ENCODE data around the gene DCP1B. TPM values are rescaled to one million over a fixed set of nuclear protein-coding genes. Genes with fewer than 3 reads are reported as not detected.

Gene DCP1B
- polyA plus RNA-seq, 2 of the 4 experiments (the other 2 are of a cell fraction) = 7.7 to 19.2 TPM

GRCh38 chr12:1992732-1993131 lies 11.5 kb downstream of the DCP1B start:
- WGBS (ENCODE audit: missing lambda C conversion rate) = 92% methylated on average over 3 of the region's 3 CpGs

GRCh38 chr12:1989111-1989510 lies 15.1 kb downstream of the DCP1B start:
- FAIRE-seq = no peak
- no peak for DNase-seq (ENCODE audit: low read depth in 1 of 2, low spot score in 1 of 2)
- H3K4me2 ChIP-seq = no peak overlapping the region
- ChIA-PET POLR2A (no interaction called here), CTCF (no interaction called here)
- no peak for ATAC-seq
- TF ChIP-seq SMC3 (IDR thresholded peaks at IDR 0.05) (no peak), RFX5 (IDR thresholded peaks at IDR 0.05) (no peak)
- peaks cover 11% of the 10 kb centered on the region; the same call in 2 of the 3 replicates for H3K4me1 ChIP-seq
- no peak overlapping the region for H3K27ac ChIP-seq
- no peak overlapping the region for H3K4me3 ChIP-seq
- WGBS (ENCODE audit: missing lambda C conversion rate) = 95% methylated on average over 4 of the region's 4 CpGs
- peaks cover 26% of the 10 kb centered on the region for H3K9me3 ChIP-seq

More at GRCh38 chr12:1992732-1993131, 11.5 kb downstream of the DCP1B start:
- Histone ChIP-seq H3K4me1 (peaks cover 17% of the 10 kb centered on the region; the same call in 2 of the 3 replicates), H3K27ac (no peak overlapping the region), H3K9me3 (no peaks in the 10 kb centered on the region), H3K4me3 (no peak overlapping the region), H3K4me2 (no peak overlapping the region)
- TF ChIP-seq HOXB5 (CRISPR knock-in tag; IDR thresholded peaks at IDR 0.05) (no peak), JUN (IDR thresholded peaks at IDR 0.05) (no peak), ATOH8 (CRISPR knock-in tag; IDR thresholded peaks at IDR 0.05; ENCODE audit: low read depth) (no peak)
- TF ChIP-seq, protein P1, sequence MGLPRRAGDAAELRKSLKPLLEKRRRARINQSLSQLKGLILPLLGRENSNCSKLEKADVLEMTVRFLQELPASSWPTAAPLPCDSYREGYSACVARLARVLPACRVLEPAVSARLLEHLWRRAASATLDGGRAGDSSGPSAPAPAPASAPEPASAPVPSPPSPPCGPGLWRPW (IDR thresholded peaks at IDR 0.05) = no peak
- ChIA-PET CTCF (interaction anchor here (1.0 kb wide), 1 partner anchor 196 kb away, joined by 3 read pairs; no protein-coding TSS in a partner anchor), POLR2A (interaction anchor here (0.9 kb wide), 1 partner anchor 12 kb away, joined by 3 read pairs; the partner anchor contains the start of gene DCP1B)
- DNase-seq (ENCODE audit: low read depth in 1 of 2, low spot score in 1 of 2) (no peak), ATAC-seq (no peak), FAIRE-seq (no peak)

GRCh38 chr12:1984759-1985158 lies 19.5 kb downstream of the DCP1B start:
- ChIA-PET CTCF (interaction anchor here (0.7 kb wide), 1 partner anchor 1226 kb away, joined by 4 read pairs; no protein-coding TSS in a partner anchor), POLR2A (no interaction called here)
- DNase-seq (ENCODE audit: low read depth in 1 of 2, low spot score in 1 of 2) (no peak), ATAC-seq (no peak), FAIRE-seq (no peak)
- H3K4me3 ChIP-seq = no peak overlapping the region
- H3K27ac ChIP-seq = no peak overlapping the region
- no peak overlapping the region for H3K4me2 ChIP-seq
- H3K4me1 ChIP-seq = no peaks in the 10 kb centered on the region
- no peak for TF ChIP-seq RFX5 (IDR thresholded peaks at IDR 0.05)
- TF ChIP-seq TP53 (CRISPR knock-in tag; IDR thresholded peaks at IDR 0.05) = no peak
- no peak for TF ChIP-seq MYC (IDR thresholded peaks at IDR 0.05; ENCODE audit: borderline replicate concordance, low read length)
- no peak for TF ChIP-seq CTCF (IDR thresholded peaks at IDR 0.05)
- TF ChIP-seq HDAC2 (IDR thresholded peaks at IDR 0.05) = no peak
- TF ChIP-seq, protein P2, sequence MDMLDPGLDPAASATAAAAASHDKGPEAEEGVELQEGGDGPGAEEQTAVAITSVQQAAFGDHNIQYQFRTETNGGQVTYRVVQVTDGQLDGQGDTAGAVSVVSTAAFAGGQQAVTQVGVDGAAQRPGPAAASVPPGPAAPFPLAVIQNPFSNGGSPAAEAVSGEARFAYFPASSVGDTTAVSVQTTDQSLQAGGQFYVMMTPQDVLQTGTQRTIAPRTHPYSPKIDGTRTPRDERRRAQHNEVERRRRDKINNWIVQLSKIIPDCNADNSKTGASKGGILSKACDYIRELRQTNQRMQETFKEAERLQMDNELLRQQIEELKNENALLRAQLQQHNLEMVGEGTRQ (IDR thresholded peaks at IDR 0.05) = no peak
- no peak for TF ChIP-seq CHD2 (IDR thresholded peaks at IDR 0.05; ENCODE audit: low read length, partially characterized antibody)
- TF ChIP-seq ZC3H11A (IDR thresholded peaks at IDR 0.05) = no peak
- no peak for TF ChIP-seq MAFK (IDR thresholded peaks at IDR 0.05; ENCODE audit: partially characterized antibody)
- no peak for TF ChIP-seq NFE2L2 (conservative IDR thresholded peaks at IDR 0.05; ENCODE audit: low read length)
- TF ChIP-seq EP300 (IDR thresholded peaks at IDR 0.05) = no peak
- TF ChIP-seq CBX8 (IDR thresholded peaks at IDR 0.05) = no peak
- TF ChIP-seq HOXB13 (CRISPR knock-in tag; IDR thresholded peaks at IDR 0.05; ENCODE audit: low read depth) = no peak
- peaks cover 31% of the 10 kb centered on the region for H3K9me3 ChIP-seq

DNA sequence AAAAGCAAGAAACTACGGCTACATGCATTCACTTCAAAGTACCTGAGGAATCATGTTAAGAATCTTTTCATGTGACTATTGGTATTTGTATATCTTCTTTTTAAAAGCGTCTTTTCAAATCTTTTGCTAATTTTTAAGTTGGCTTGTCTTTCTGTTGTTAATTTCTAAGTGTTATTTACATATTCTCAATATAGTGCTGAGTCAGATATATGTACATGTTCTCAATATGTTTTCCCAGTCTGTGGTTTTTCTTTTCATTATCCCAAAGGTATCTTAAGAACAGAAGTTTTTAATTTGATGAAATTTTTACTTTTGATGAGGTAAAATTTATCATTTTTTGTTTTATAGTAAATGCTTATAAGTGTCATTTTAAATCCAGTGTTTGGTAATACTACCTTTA lies 24.0 kb downstream of the DCP1B start:
- ATAC-seq = no peak
- whole genome bisulfite sequencing (ENCODE audit: missing lambda C conversion rate) = 90% methylated on average over 2 of the region's 2 CpGs
- H3K9me3 ChIP-seq = peaks cover 17% of the 10 kb centered on the region
- H3K27ac ChIP-seq = no peak overlapping the region
- no peak overlapping the region for H3K4me2 ChIP-seq
- FAIRE-seq = no peak
- CTCF ChIA-PET = no interaction called here
- H3K4me3 ChIP-seq = no peak overlapping the region
- DNase-seq (ENCODE audit: low read depth in 1 of 2, low spot score in 1 of 2) = no peak
- no peaks in the 10 kb centered on the region for H3K4me1 ChIP-seq
- POLR2A ChIA-PET = no interaction called here
- TF ChIP-seq, protein P3, sequence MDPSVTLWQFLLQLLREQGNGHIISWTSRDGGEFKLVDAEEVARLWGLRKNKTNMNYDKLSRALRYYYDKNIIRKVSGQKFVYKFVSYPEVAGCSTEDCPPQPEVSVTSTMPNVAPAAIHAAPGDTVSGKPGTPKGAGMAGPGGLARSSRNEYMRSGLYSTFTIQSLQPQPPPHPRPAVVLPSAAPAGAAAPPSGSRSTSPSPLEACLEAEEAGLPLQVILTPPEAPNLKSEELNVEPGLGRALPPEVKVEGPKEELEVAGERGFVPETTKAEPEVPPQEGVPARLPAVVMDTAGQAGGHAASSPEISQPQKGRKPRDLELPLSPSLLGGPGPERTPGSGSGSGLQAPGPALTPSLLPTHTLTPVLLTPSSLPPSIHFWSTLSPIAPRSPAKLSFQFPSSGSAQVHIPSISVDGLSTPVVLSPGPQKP (IDR thresholded peaks at IDR 0.05; ENCODE audit: low read depth, low read length) = no peak
- TF ChIP-seq MAFK (IDR thresholded peaks at IDR 0.05; ENCODE audit: partially characterized antibody) = peak; percentile 85
